PC-9 (cell line): ENCODE measurements around the gene FSIP1. TPM values are rescaled to one million over a fixed set of nuclear protein-coding genes. Genes with fewer than 3 reads are reported as not detected.

ENCODE experiments used
- BruUV-seq: library from RNA; stranded (reverse); fragments of 400-500 nt; replicated peaks from 2 replicates; lab custom pipeline; 2021; lab: Mats Ljungman, UMichigan
- CTCF ChIA-PET: fragments of 300-600 bp; sonication (Branson Sonifier 250); formaldehyde crosslinking; loops from one replicate; lab custom pipeline; 2022; ENCODE audit warnings: antibody characterized with exemption; lab: Charles Lee
- POLR2A ChIA-PET: fragments of 300-600 bp; sonication (Branson Sonifier 250); formaldehyde crosslinking; loops from one replicate; lab custom pipeline; 2022; ENCODE audit warnings: antibody characterized with exemption; ENCODE audit not compliant: unreplicated experiment; lab: Charles Lee
- DNase-seq, 2 experiments: peaks; one replicate each; pipeline versions ENCODE4 v3.0.0 to v3.0.0-alpha.2; 2015 to 2022; ENCODE audit warnings: mixed read lengths in 1 of 2
- H2AFZ ChIP-seq: fragments of 200-600 bp; sonication (generic); 2 replicates; pipeline ENCODE4 v1.8.1; 2017; ENCODE audit warnings: antibody characterized with exemption
- H3F3A ChIP-seq: fragments of 200-600 bp; sonication (generic); 2 replicates; pipeline ENCODE4 v1.8.1; 2017; ENCODE audit warnings: antibody characterized with exemption, mild to moderate bottlenecking, low read depth; ENCODE audit not compliant: insufficient read depth
- H3K27ac ChIP-seq: fragments of 200-600 bp; sonication (generic); 2 replicates; pipeline ENCODE4 v1.6.1; 2016; ENCODE audit warnings: mixed run types
- H3K27me3 ChIP-seq: fragments of 200-600 bp; sonication (generic); 2 replicates; pipeline ENCODE4 v1.6.1; 2016; ENCODE audit warnings: low read depth, mixed run types; ENCODE audit not compliant: insufficient read depth
- H3K36me3 ChIP-seq: fragments of 200-600 bp; sonication (generic); 2 replicates; pipeline ENCODE4 v1.6.1; 2016; ENCODE audit warnings: low read depth, mixed run types
- H3K4me1 ChIP-seq: fragments of 200-600 bp; sonication (generic); replicated peaks from 2 replicates; pipeline ENCODE4 v1.6.1; 2016; ENCODE audit warnings: mixed run types; ENCODE audit not compliant: insufficient read depth
- H3K4me2 ChIP-seq: fragments of 200-600 bp; sonication (generic); 2 replicates; pipeline ENCODE4 v1.6.1; 2017; ENCODE audit warnings: mixed run types
- H3K4me3 ChIP-seq: fragments of 200-600 bp; sonication (generic); 2 replicates; pipeline ENCODE4 v1.6.1; 2016; ENCODE audit warnings: mixed run types
- H3K79me2 ChIP-seq: fragments of 200-600 bp; sonication (generic); 2 replicates; pipeline ENCODE4 v1.6.1; 2017; ENCODE audit warnings: low read depth, mixed run types
- H3K9me2 ChIP-seq: fragments of 200-600 bp; sonication (generic); 2 replicates; pipeline ENCODE4 v1.8.1; 2017; ENCODE audit warnings: mild to moderate bottlenecking; ENCODE audit not compliant: insufficient read depth
- H3K9me3 ChIP-seq: fragments of 200-600 bp; sonication (generic); 2 replicates; pipeline ENCODE4 v1.8.1; 2016; ENCODE audit warnings: low read depth; ENCODE audit not compliant: insufficient read depth
- H4K20me1 ChIP-seq: fragments of 200-600 bp; sonication (generic); 2 replicates; pipeline ENCODE4 v1.8.1; 2017; ENCODE audit not compliant: insufficient read depth
- EZH2 ChIP-seq: fragments of 200-600 bp; sonication (generic); IDR thresholded peaks from 2 replicates; pipeline ENCODE4 v1.8.0; 2017; ENCODE audit warnings: antibody characterized with exemption, low read depth
- intact Hi-C: fragments of 100-400 bp; cut with micrococcal nuclease; formaldehyde crosslinking; loops from one replicate; pipeline ENCODE4 v1.10.0; 2022; ENCODE audit not compliant: unreplicated experiment
- total RNA-seq: library from RNA; stranded (reverse); gene quantifications from 2 replicates; pipeline ENCODE4 v1.2.3, GENCODE V29; 2021
- TF ChIP-seq, protein P1 (sequence below): fragments of 200-600 bp; sonication (generic); conservative IDR thresholded peaks from 2 replicates; pipeline ENCODE4 v1.6.1; 2017; ENCODE audit warnings: mixed run types, antibody characterized with exemption, mild to moderate bottlenecking, moderate library complexity

FSIP1 gene
- total RNA-seq, 1 experiment from 2014 or later = 1.2 TPM

GRCh38 chr15:39808909-39809308 lies 26.3 kb upstream of the FSIP1 start:
- CTCF ChIA-PET = no interaction called here

DNA sequence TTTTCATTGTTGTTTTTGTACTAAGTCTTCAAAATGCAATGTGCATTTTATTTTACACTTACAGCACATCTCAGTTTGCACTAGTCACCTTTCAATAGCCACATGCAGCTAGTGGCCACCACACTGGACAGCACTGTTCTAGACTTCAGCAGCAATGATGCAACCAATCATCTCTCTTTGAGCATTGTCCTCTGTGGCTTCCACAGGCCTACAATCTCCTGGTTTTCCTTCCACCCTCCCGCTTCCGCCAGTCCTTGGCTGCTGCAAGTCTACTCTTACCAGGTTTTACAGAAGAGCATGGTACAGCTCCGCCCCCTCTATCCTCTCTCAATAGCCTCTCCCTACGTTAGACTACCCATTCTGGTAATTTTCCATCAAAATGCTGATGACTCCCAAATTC lies 25.1 kb upstream of the FSIP1 start:
- Histone ChIP-seq H3K4me2 (no peak overlapping the region), H3F3A (no peaks in the 10 kb centered on the region), H3K4me3 (no peak overlapping the region), H4K20me1 (no peaks in the 10 kb centered on the region), H3K9me2 (no peaks in the 10 kb centered on the region), H3K4me1 (0 out of 2 replicates have a peak, but pooled peaks cover 4% of the 10 kb centered on the region), H3K79me2 (no peaks in the 10 kb centered on the region), H3K9me3 (no peaks in the 10 kb centered on the region), H2AFZ (no peak overlapping the region), H3K27ac (no peak overlapping the region), H3K27me3 (no peaks in the 10 kb centered on the region), H3K36me3 (no peaks in the 10 kb centered on the region)
- TF ChIP-seq, protein P1, sequence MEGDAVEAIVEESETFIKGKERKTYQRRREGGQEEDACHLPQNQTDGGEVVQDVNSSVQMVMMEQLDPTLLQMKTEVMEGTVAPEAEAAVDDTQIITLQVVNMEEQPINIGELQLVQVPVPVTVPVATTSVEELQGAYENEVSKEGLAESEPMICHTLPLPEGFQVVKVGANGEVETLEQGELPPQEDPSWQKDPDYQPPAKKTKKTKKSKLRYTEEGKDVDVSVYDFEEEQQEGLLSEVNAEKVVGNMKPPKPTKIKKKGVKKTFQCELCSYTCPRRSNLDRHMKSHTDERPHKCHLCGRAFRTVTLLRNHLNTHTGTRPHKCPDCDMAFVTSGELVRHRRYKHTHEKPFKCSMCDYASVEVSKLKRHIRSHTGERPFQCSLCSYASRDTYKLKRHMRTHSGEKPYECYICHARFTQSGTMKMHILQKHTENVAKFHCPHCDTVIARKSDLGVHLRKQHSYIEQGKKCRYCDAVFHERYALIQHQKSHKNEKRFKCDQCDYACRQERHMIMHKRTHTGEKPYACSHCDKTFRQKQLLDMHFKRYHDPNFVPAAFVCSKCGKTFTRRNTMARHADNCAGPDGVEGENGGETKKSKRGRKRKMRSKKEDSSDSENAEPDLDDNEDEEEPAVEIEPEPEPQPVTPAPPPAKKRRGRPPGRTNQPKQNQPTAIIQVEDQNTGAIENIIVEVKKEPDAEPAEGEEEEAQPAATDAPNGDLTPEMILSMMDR = no peak
- TF ChIP-seq EZH2 = no peak
- POLR2A ChIA-PET = no interaction called here
- CTCF ChIA-PET = no interaction called here
- BruUV-seq = no TSS peak
- DNase-seq = no peak
- intact Hi-C loops = no loop called here

More at GRCh38 chr15:39808909-39809308, 26.3 kb upstream of the FSIP1 start:
- H3K79me2 ChIP-seq = no peaks in the 10 kb centered on the region
- H3K4me3 ChIP-seq = no peak overlapping the region
- H3K27ac ChIP-seq = no peak overlapping the region
- no TSS peak for BruUV-seq
- no peaks in the 10 kb centered on the region for H3K27me3 ChIP-seq
- no peaks in the 10 kb centered on the region for H4K20me1 ChIP-seq
- no peak overlapping the region for H3K4me2 ChIP-seq
- 0 out of 2 replicates have a peak, but pooled peaks cover 3% of the 10 kb centered on the region for H3K4me1 ChIP-seq
- H3K9me2 ChIP-seq = no peaks in the 10 kb centered on the region
- no peak for DNase-seq
- H3K9me3 ChIP-seq = no peaks in the 10 kb centered on the region
- H3K36me3 ChIP-seq = no peaks in the 10 kb centered on the region
- POLR2A ChIA-PET = no interaction called here
- intact Hi-C loops = no loop called here
- H3F3A ChIP-seq = no peaks in the 10 kb centered on the region
- H2AFZ ChIP-seq = no peak overlapping the region
- TF ChIP-seq, protein P1 = no peak
- no peak for TF ChIP-seq EZH2

- Histone ChIP-seq H3K36me3 (no peaks in the 10 kb centered on the region), H3K9me2 (no peaks in the 10 kb centered on the region), H4K20me1 (no peaks in the 10 kb centered on the region), H3F3A (no peaks in the 10 kb centered on the region), H3K27me3 (no peaks in the 10 kb centered on the region), H2AFZ (no peak overlapping the region), H3K4me3 (no peak overlapping the region), H3K79me2 (no peaks in the 10 kb centered on the region), H3K27ac (no peak overlapping the region), H3K4me1 (0 out of 2 replicates have a peak, but pooled peaks cover 4% of the 10 kb centered on the region), H3K9me3 (no peaks in the 10 kb centered on the region), H3K4me2 (no peak overlapping the region)
- no peak for TF ChIP-seq EZH2
- TF ChIP-seq, protein P1 = no peak
- ChIA-PET POLR2A (no interaction called here), CTCF (no interaction called here)
- intact Hi-C loops = no loop called here
- BruUV-seq = no TSS peak
- no peak for DNase-seq
Observed at GRCh38 chr15:39804026-39804425, 21.4 kb upstream of the FSIP1 start.
